ENCODE data around the gene CEP295NL. TPM values are rescaled to one million over a fixed set of nuclear protein-coding genes. Genes with fewer than 3 reads are reported as not detected.
"Not testable (repeated sequence)": the region's sequence is repeated elsewhere in the genome, so short reads cannot be mapped to it uniquely, and the experiment has no call there.

Gene CEP295NL
- total RNA-seq, 1 donor from 2014 or later, result 16.7 TPM

DNA sequence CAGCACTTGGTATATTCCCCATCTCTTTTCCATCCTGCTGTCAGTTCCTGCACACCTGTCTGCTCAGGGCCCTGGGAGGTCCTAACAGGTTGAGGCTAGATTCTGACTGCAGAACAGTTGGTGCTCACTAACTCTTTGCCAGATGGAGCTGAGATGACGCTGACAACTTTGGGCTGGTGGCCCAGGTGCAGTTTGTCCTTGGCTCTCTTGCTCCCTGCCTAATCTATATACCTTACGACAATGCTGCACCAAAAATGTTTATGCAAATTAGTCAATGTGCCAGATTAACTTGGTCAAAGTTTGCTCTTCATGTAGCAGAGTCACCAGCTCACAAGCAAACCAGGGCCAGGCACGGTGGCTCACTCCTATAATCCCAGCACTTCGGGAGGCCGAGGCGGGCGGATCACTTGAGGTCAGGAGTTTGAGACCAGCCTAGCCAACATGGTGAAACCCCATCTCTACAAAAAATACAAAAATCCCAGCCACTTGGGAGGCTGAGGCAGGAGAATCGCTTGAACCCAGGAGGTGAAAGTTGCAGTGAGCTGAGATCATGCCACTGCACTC is 26.0 kb downstream of the CEP295NL start:
- intact Hi-C loops (cut with DNase I), result loop anchor here (10.0 kb wide), 1 partner anchor 48 kb away; the partner anchor contains the start of gene TIMP2
- not testable (repeated sequence) for ATAC-seq; DNase-seq (ENCODE audit: low spot score)

DNA sequence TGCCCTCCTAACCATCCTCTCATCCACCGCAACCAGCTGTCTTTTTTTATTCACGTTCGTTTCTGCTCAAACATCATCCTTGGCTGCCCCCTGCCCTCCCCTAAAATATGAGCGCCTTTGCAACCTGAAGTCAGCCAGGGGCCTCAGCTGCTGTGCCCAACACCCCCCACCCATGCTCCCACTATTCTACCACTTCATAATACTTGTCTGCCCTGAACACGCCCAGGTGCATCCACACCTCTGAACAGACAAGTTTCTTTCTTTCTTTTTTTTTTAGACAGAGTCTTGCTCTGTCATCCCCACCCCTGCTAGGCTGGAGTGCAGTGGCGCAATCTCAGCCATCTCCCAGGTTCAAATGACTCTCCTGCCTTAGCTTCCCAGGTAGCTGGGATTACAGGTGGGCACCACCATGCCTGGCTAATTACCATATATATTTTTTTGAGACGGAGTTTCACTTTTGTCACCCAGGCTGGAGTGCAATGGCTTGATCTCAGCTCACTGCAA is 26.9 kb downstream of the CEP295NL start:
- intact Hi-C loops (cut with DNase I), result loop anchor here (10.0 kb wide), 1 partner anchor 49 kb away; the partner anchor contains the start of gene TIMP2

DNA sequence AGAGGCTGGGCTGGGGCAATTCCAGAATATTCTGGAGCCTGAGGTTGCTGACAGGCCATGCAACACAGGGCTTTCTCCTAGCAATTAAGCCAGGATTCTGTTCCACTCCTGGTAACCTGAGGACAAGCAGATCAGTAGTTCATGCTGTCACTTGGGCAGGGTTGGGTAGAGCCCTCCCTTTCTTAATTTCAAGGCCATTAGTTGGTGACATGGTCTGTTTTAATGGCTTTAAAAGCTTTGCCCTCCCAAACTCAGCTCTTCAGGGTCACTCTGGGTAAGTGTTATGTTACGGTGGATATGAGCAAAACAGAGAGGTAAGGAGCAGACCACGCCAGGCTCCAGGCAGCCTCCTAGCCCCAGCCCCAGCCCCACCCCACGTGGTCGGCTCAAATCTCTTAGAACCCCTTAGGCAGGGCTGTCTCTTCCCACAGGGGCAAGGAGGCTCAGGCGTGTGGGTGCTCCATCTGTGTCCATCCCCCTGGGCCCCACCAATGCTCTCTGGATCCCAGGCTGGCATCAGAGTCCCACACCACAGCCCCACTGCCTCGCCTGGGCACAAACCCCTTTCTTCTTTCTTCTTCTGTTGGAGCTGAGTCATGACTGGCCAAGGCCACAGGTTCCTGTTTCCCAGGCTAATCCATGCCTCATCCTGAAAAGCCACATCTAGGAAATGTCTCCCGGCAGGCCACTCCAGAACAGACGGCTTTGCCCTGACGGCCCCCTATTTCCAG is 27.5 kb downstream of the CEP295NL start:
- ATAC-seq, result no peak
- intact Hi-C loops (cut with DNase I), result loop anchor here (10.0 kb wide), 1 partner anchor 49 kb away; the partner anchor contains the start of gene TIMP2
- DNase-seq (ENCODE audit: low spot score), result no peak

More for the DNA sequence above, 26.9 kb downstream of the CEP295NL start:
- ATAC-seq (no peak), DNase-seq (ENCODE audit: low spot score) (no peak)

DNA sequence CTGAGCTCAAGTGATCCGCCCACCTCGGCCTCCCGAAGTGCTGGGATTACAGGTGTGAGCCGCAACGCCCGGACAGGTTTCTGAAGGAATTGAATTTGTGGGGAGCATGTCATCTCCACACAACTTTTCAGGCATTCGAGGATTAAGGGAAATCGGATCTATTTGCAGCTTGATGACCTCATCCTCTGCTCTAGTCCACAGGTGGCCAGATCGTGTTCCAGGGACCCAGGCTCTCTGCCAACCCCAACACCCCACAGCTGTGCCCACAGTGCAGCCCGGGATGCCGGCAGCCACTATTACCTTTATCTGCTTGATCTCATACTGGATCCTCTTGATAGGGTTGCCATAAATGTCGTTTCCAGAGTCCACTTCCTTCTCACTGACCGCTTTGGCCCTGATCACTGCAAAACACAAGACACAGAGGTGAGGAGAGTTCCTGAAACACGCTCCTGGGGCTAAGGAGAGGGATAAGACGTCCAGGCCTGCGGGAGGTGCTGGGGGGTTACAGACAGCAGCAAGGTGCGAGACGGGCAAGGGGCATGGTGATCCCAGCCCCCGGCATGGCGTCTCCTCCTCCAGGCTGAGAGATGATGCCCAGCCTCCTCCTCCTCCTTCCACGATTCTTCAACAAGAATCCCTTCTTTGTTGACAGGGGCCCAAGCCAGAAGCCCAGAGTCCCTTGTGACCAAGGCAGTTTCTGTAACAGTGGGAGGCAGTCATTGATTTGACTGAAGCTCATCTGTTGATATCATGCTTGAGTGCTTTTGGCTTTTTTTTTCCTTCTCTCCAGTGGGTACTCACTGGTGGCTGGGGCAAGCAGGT is 29.3 kb downstream of the CEP295NL start:
- DNase-seq (ENCODE audit: low spot score), result peak; percentile 78
- peak; percentile 83 for ATAC-seq
- intact Hi-C loops (cut with DNase I), result loop anchor here (10.0 kb wide), 1 partner anchor 51 kb away; the partner anchor contains the start of gene TIMP2

DNA sequence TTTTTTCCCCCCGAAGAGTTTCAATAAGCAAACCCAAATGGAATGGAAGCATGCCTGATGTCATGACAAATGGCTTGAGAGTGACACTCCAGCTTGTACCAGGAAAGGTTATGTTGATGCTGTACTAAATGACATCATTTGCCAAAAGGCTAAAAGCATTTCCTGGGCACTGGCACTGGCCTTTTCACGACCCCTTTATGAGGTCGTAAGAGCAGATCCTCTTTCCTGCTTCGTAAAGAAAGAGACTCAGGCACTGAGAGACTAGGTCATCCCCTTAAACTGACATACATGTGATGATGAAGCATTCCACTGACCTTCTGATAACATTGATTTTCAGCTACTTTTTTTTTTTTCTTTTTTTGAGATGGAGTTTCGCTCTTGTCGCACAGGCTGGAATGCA is 30.5 kb downstream of the CEP295NL start:
- no peak for ATAC-seq
- DNase-seq (ENCODE audit: low spot score), result no peak
- intact Hi-C loops (cut with DNase I), result loop anchor here (10.0 kb wide), 1 partner anchor 52 kb away; the partner anchor contains the start of gene TIMP2

DNA sequence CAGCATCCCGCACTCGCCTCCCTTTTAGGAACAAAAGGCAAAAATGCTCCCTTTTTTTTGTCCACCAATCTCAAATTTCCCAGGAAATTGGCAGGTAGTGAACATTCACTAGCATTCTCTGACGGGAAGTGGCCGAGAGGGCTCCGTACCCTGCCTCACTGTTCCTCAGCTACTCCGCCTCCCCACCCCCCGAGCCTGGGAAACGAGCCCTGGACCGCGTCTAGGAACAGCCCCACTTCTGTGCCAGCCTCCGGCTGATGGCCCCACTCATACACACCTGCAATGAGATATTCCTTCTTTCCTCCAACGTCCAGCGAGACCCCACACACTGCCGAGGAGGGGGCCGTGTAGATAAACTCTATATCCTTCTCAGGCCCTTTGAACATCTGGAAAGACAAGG is 32.4 kb downstream of the CEP295NL start:
- intact Hi-C loops (cut with DNase I), result loop anchor here (10.0 kb wide), 1 partner anchor 54 kb away; the partner anchor contains the start of gene TIMP2
- ATAC-seq (no peak), DNase-seq (ENCODE audit: low spot score) (no peak)

DNA sequence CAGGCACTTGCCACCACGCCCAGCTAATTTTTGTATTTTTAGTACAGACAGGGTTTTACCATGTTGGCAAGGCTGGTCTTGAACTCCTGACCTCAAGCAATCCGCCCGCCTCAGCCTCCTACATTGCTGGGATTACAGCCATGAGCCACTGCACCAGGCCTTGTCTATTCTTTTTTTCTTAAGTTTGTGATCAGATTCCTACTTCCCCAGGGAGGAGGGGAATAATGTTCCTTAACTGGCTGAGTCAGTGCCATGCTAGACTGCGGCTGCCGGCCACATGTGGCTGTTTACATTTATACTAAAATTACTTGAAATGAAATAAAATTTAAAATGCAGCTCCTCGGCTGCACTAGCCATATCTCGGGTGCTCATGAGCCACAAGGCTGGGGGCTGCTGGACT is 34.6 kb downstream of the CEP295NL start:
- intact Hi-C loops (cut with DNase I), result loop anchor here (5.0 kb wide), 1 partner anchor 104 kb away; no protein-coding TSS in a partner anchor
- no peak for ATAC-seq

DNA sequence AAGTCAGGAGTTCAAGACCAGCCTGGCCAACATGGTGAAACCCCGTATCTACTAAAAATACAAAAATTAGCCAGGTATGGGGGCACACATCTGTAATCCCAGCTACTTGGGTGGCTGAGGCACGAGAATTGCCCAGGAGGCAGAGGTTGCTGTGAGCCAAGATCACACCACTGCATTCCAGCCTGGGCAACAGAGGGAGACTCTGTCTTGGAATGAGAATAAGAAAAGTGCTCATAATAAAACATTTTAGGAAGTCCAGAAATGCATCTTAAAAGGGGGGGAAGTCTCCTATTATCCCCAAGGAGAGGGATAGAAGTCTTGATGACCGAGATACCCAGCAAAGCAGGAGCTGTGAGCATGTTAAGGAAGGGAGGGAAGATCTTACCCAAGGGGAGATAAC is 36.0 kb downstream of the CEP295NL start:
- not testable (repeated sequence) for DNase-seq (ENCODE audit: low spot score); ATAC-seq
- intact Hi-C loops (cut with DNase I), result loop anchor here (5.0 kb wide), 1 partner anchor 105 kb away; no protein-coding TSS in a partner anchor

More for the DNA sequence above, 34.6 kb downstream of the CEP295NL start:
- no peak for DNase-seq (ENCODE audit: low spot score)

DNA sequence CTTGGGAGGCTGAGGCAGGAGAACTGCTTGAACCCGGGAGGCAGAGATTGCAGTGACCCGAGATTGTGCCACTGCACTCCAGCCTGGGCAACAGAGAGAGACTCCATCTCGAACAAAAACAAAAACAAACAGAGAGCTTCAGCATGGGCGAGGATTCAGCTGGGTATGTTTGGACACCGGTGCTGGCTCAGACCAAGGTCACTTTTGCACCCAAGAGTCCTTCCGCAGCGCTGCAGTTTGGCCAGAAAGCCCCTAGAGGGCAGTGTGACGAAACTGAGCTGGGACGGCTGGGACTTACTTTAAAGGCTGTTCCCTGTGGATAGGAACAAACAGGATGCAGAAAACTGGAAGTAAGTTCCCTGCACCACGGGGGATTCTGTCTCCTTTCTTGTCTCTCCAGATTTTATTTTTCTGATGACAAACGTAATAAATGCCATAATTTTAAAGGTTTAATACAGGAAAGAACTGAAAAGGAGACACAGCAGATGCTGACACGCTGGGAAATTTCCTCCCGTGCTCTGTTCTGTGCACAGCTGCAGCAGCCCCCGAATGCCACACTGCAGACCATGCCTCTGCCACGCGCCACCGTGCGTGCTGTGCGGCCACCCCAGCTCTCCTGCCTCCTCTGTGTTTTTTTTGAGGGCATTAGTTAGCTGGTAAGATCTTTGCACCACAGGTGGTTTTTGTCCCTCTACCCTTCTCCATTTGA is 37.2 kb downstream of the CEP295NL start:
- intact Hi-C loops (cut with DNase I), result loop anchor here (5.0 kb wide), 1 partner anchor 106 kb away; no protein-coding TSS in a partner anchor
- ATAC-seq, result peak; percentile 53
- DNase-seq (ENCODE audit: low spot score), result peak; percentile 87

DNA sequence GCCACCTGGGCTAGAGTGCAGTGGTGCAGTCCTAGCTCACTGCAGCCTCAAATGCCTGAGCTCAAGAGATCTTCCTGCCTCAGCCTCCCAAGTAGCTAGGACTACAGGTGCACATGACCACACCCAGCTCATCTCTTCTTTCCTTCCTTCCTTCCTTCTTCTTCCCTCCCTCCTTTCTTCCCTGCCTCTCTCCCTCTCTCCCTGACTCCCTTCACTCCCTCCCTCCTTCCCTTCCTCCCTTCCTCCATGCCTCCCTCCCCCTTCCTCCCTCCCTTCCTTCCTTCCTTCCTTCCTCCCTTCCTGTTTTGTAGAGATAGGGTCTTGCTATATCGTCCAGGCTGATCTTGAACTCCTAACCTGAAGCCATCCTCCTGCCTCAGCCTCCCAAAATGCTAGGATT is 38.9 kb downstream of the CEP295NL start:
- no peak for DNase-seq (ENCODE audit: low spot score)
- ATAC-seq, result no peak
- intact Hi-C loops (cut with DNase I), result no loop called here

DNA sequence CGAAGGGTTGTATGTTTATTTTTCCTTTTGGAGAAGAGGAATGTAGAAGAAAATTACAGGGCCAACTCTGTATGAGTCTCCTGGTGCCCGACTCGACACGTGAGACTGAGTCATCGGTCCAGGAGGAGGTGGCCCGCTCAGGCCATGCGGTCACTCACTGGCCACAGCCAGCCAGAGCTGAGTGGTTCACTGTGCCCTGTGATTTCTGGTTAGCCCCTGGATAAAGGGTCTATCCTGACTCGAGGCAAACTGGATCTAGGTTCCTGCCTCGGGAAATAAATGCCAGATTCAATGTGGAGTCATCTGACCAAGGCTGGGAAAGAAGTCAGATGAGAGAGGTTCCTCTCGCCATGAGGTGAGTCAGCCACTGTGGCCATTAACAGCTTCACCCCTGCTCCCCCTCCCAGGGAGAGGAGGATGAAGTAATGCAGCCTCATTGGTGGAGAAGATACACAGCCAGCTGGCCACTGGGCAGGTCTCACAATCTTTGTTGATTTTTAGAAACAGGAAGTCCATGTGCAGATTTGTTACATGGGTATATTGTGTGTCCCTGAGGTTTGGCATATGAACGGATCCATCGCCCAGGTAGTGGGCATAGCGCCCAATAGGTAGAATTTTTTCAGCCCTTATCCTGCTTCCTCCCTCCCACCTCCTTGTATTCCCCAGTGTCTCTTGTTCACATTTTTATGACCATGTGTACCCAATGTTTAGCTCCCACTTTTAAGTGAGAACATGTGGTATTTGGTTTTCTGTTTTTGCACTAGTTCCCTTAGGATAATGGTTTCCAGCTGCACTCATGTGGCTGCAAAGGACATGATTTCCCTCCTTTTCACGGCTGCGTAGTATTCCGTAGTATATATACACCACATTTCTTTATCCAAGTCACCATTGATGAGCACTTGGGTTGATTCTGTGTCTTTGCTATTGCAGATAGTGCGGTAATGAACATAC is 40.7 kb downstream of the CEP295NL start:
- peak; percentile 90 for DNase-seq (ENCODE audit: low spot score)
- peak; percentile 95 for ATAC-seq
- intact Hi-C loops (cut with DNase I), result no loop called here

DNA sequence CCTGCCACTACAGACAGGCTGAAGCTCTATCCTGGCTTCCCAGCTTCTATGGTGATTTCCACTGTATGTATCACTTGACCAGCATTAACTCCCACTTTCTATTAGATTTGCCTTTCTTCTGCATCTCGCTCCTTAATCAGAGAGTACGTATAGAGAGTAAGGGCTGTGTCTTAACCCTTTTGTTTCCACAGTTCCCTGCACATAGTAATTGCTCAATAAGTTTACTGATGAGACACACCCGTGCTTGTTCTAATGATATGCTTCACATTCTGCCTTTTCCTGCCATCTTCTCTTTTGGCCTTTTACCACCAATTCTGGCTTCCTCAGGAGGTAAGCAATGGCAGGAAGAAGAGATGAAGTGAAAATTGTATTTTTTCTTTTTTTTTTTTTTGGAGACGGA is 41.8 kb downstream of the CEP295NL start:
- intact Hi-C loops (cut with DNase I), result no loop called here
- ATAC-seq, result no peak
- no peak for DNase-seq (ENCODE audit: low spot score)

DNA sequence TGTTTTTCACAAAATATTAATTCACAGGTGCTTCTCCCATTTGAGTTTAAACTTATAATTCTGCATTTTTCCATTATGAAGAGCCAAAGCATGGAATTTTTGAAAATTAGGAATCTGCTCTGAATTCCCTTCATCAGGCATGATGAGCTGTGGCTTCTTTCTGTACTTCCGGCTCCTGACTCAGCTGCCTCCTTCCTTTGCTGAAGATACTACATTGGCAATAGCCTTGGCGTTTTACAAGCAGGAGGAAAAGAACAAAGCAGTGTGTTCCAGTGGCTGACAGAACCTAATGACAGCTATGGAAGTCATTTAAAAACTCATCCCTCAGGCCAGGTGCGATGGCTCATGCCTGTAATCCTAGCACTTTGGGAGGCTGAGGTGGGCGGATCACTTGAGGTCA is 44.0 kb downstream of the CEP295NL start:
- intact Hi-C loops (cut with DNase I), result no loop called here
- ATAC-seq (no peak), DNase-seq (ENCODE audit: low spot score) (no peak)

DNA sequence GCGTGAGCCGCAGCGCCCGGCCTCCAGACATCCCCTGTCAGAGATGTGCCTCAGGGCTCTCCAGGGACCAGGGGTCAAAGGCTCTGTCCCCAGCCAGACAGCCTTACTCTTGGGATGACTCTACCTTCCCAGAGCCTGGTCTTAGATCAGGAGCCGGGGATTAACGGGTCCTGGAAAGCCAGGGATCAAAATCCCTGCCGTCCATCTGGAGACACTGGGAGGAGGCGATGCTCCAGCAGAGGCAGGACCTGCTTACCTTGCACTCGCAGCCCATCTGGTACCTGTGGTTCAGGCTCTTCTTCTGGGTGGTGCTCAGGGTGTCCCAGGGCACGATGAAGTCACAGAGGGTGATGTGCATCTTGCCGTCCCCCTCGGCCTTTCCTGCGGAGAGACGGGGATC is 45.7 kb downstream of the CEP295NL start:
- intact Hi-C loops (cut with DNase I), result no loop called here
- ATAC-seq (no peak), DNase-seq (ENCODE audit: low spot score) (no peak)

DNA sequence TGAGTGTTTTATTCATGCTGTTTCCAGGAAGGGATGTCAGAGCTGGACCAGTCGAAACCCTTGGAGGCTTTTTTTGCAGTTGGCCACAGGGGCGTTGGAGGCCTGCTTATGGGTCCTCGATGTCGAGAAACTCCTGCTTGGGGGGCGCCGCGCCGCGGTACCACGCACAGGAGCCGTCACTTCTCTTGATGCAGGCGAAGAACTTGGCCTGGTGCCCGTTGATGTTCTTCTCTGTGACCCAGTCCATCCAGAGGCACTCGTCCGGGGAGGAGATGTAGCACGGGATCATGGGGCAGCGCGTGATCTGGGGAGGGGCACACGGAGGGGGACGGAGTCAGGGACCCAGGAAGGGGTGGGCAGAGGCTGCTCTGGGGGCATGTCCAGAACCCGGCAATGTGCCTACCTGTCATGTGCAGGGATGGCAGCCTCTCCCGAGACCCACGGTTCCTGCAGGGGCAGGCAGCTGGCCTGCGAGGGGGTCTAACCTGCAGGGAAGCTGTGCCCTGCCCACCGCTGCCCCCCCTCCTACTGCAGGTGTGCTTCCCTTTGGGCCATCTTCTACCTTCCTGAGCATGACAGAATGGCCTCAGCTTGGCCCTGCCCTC is 47.3 kb downstream of the CEP295NL start:
- intact Hi-C loops (cut with DNase I), result no loop called here
- DNase-seq (ENCODE audit: low spot score) (no peak), ATAC-seq (peak; percentile 22)

DNA sequence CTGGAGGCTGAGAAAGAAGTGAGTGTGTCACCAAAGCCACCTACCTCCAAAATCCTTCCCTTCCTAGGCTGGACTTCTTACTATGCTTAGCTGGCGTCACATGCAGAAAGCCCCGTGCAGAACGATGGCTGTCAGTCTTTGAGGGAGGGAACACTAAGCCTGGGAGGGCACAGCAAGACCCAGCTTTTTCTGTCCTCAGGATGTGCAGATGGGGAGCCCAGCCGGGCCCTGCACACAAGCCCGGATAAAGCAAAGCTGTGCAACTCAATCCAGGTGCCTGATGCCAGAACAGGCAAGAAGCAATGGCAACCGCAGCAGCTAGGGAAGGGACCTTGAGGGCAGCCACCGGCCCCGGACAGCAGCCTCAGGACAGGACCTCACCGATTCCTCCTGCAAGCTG is 48.5 kb downstream of the CEP295NL start:
- intact Hi-C loops (cut with DNase I), result no loop called here
- DNase-seq (ENCODE audit: low spot score) (no peak), ATAC-seq (no peak)

DNA sequence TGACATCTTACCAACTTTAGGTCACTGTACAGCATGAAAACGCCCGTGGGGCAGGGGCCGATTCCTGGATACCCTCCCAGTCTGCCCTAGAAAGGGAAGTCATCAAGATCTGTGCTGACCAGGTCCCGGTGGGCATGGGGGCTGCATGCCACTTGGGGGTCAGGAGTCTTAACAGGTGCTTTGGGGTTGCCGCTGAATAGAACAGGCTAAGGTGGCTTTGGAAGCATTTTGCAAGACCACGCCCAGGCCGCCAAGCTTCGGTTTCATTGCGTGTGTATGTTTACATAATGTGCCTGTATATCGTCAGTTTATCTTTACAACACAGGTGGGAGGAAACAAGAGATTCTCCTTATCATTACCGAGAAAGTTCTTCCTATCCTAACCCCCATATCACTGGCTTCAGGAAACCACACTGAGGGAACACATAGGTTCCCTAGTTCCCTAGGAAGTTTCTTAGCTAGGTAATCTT is 49.0 kb downstream of the CEP295NL start:
- ATAC-seq (no peak), DNase-seq (ENCODE audit: low spot score) (no peak)
- intact Hi-C loops (cut with DNase I), result no loop called here
